CD1c-positive myeloid dendritic cell (primary cell): Measurements from ENCODE around the gene SMIM41.

Experiments used
- DNase-seq: peaks from one replicate; pipeline ENCODE4 v3.0.0-alpha.2; 2016; ENCODE audit errors: extremely low spot score

SMIM41 gene

DNA sequence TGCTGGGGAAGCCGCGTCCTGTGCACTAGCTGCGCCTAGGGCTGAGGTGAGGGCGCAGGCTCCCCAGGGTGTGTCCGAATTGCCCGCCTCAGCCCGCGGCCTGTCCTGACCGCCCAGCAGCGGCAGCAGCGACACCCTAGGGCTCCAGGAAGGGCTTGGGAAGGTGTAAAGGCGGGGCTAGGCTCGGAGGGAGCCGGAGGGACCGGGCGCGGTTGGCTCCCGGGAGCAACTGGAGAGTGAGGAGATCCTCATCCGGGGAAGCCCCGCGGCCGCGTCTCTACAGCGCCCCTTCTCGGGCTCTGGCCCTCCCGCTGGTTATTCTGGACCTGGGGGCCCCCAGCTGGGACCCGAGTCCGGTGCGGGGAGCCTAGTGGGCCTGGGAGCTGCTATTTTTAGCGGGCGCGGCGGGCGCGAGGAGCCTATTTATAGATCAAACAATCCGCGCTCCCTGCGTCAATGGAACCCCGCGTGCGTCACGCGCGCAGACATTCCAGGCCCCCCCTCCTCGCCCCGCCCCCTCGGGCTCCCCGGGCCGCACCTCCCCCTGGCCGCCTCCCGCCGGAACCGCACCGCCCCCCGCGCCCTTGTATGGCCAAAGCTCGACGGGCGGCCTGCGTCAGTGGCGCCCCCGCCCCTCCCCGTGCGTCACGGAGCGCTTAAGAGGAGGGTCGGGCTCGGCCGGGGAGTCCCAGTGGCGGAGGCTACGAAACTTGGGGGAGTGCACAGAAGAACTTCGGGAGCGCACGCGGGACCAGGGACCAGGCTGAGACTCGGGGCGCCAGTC is 28.6 kb upstream of the SMIM41 start, which contains the start of gene NR4A1:
NR4A1 (plus strand) TSS at position 685 of the 784 bp plus-strand sequence. CDS start 2,887 bp downstream, outside the sequence.
- DNase-seq: peak; percentile 97

DNA sequence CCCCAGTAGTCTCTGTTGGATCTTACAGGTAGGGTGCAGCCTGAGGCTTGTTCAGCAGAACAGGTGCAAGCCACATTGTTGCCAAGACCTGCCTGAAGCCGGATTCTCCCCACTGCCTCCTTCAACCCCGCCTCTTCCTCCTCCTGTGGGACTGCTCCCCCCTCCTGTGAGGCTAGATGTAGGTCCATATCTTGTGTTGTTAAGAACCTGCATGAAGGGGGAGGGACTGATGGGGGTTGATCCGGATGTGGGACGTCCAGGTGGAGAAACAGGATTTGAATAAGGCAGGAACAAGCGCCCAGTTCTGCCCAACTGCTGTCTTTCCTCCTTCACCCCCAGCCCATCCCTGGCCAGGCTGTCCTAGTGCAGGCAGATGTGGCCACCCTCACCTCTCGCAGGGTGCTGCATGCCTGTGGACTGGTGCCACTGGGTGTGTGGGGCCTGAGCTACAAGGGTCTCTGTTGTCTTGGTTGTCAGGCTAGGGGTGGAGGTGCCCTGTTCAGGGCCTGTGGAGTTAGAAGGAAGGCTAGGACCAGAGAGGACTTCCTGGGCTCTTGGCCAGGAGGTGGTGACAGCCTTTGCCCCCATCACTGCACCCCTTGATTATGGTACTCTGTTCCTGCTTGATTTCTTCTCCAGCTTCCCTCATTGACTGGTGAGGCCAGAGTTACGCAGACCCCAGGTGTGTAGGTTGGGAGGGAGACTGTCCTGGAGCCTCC is 26.9 kb upstream of the SMIM41 start:
- no peak for DNase-seq

DNA sequence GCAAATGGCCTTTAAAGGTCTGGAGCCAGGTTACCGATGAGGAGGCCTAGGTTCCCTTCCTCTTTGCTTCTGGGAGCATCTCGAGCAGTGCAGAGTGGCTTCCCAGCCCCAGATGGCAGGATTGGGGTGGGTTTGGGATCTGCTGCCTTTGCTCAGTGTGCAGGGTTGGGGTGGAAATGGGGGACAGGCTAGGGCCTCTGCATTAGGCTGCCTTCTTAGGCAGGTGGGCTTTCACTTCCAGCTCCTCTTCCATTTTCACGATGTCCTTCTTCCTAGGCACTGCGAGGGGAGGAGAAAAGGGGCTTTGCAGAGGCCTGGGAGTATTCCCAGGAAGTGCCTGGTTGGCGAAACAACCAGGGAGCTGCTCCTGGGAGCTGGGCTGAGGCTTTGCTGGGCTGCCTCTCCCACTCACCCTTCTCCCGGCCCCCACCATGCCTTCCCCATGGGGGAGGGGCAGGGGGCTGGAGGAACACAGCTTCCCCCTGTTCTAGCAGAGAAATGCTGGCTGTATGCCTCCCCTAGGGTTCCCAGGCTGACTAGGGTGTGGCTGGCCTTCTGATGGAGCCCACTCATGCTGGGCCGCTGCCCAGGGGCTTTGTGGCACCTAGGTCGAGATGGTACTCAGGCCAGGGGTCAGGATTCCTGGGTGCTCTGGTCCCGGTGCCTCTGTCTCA is 25.8 kb upstream of the SMIM41 start:
- no peak for DNase-seq

- no peak for DNase-seq
These were observed 25.2 kb upstream of the SMIM41 start for GRCh38 chr12:52054231-52054832.

GRCh38 chr12:52054833-52055730 is 24.4 kb upstream of the SMIM41 start:
- DNase-seq: no peak

GRCh38 chr12:52055731-52056711 is 23.5 kb upstream of the SMIM41 start:
- no peak for DNase-seq

- DNase-seq: no peak
These were observed 22.5 kb upstream of the SMIM41 start for GRCh38 chr12:52056801-52057637.

GRCh38 chr12:52057638-52058576 is 21.6 kb upstream of the SMIM41 start:
- no peak for DNase-seq

- DNase-seq: no peak
These were observed 20.7 kb upstream of the SMIM41 start for GRCh38 chr12:52058631-52059361.

DNA sequence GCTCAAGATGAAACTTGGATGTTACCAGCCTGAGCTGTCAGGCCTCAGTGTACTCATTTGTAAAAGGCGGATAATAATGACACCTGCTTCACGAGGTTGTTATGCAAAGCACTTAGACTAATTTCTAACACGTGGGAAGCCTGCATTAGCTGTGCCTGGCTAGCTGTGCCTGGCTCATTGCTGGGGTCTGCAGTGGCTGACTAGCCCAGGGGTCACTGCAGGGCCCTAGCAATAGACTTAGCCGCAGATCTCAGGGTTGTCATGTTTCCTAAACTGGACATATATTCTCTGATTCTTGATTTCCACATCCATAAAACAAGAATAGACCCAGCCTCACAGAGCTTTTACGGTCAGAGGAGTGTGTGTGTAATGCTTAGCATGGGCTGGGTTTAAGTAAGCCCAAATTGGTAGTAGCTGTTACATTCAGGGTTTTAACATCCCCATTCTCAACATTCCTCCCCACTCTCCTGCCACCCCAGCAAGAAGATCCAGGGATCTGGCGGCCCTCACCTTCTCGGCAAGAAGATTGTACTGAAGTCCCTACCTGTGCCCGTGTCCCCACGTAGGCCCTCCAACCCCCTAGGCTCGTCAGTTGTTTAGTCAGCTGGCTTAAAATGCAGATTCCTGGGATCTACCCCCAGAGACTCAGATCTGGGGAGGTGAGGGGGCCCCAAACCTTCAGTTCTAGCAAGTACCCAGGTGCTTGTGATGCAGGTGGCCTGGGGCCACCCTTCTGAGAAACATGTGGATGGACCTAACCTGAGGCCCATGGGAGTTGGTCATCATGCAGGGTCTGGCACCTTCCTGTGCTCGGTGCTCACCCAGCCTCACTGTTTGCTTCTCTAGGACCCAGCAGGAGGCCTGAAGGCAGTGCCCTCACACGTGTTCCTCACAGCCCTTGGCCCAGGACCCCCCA is 19.7 kb upstream of the SMIM41 start:
- DNase-seq: no peak

- DNase-seq: no peak
These were observed 18.9 kb upstream of the SMIM41 start for GRCh38 chr12:52060498-52061177.

DNA sequence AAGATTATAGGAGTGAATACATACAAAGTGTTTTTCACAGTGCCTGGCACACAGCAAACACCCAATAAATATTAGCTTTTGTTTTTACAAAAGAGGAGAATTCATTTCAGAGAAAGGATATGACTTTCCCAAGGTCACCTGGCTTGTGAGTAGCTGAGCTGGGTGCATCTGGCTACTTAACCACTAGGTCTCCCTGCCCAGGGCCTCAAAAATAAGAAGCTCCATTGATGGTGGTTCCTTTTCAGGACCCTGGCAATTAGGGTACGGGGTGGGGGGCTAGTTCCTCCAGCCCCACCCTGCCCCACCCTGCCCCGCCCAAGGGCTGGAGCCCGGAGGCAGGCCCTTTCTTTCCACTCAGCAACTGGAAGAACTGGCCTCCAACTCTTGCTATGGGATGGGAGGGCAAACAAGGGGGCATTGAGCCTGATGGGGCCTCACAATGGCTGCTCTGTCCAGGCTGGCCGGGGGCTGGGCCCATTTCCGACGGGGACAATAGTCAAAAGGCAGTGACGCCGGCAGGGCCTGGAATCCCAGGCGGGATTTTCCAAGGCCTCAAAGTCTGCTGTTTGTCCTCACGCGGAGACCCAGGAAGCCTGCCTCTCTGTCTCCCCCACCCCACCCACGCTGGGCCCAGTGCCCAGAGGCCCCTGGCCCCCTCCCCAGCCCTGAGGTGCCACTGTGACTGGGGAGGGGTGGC is 17.9 kb upstream of the SMIM41 start:
- no peak for DNase-seq

GRCh38 chr12:52062167-52063081 is 17.1 kb upstream of the SMIM41 start:
- DNase-seq: no peak
